Measurements from ENCODE around the gene URAD. TPM values are rescaled to one million over a fixed set of nuclear protein-coding genes. Genes with fewer than 3 reads are reported as not detected.

Gene URAD
- total RNA-seq, 2 donors from 2014 or later: not detected

GRCh38 chr13:28013482-28013881, 25.0 kb upstream of the URAD start:
- no peak overlapping the region for H3K4me3 Mint-ChIP-seq

GRCh38 chr13:28012896-28013295, 24.4 kb upstream of the URAD start:
- no peak overlapping the region for H3K27ac Mint-ChIP-seq
- H3K27ac ChIP-seq (ENCODE audit: low read depth, low read length): no peak overlapping the region
- no peaks in the 10 kb centered on the region for H3K9me3 Mint-ChIP-seq
- peaks cover 2% of the 10 kb centered on the region for H3K27me3 Mint-ChIP-seq (ENCODE audit: insufficient read depth)
- no peaks in the 10 kb centered on the region for H3K4me1 ChIP-seq (ENCODE audit: control insufficient read depth, insufficient read depth, low read length)
- DNase-seq: no peak
- no peaks in the 10 kb centered on the region for H3K36me3 Mint-ChIP-seq (ENCODE audit: low read depth)
- no peaks in the 10 kb centered on the region for H3K36me3 ChIP-seq (ENCODE audit: control insufficient read depth, insufficient read depth, low read length)
- TF ChIP-seq CTCF (conservative IDR thresholded peaks at IDR 0.05): no peak
- no peak overlapping the region for H3K4me3 ChIP-seq (ENCODE audit: low read length)
- no peaks in the 10 kb centered on the region for H3K9me3 ChIP-seq (ENCODE audit: control insufficient read depth, low read length)
- H3K27me3 ChIP-seq (ENCODE audit: control insufficient read depth, insufficient read depth, low read length, poor library complexity, severe bottlenecking): no peaks in the 10 kb centered on the region
- no peak overlapping the region for H3K4me3 Mint-ChIP-seq
- peaks cover 4% of the 10 kb centered on the region for H3K4me1 Mint-ChIP-seq
- H3K9ac ChIP-seq (ENCODE audit: extremely low read depth, low read length, poor library complexity, severe bottlenecking): no peak overlapping the region

More at GRCh38 chr13:28013482-28013881, 25.0 kb upstream of the URAD start:
- Histone ChIP-seq H3K9me3 (ENCODE audit: control insufficient read depth, low read length) (no peaks in the 10 kb centered on the region), H3K27me3 (ENCODE audit: control insufficient read depth, insufficient read depth, low read length, poor library complexity, severe bottlenecking) (no peaks in the 10 kb centered on the region), H3K4me1 (ENCODE audit: control insufficient read depth, insufficient read depth, low read length) (no peaks in the 10 kb centered on the region), H3K9ac (ENCODE audit: extremely low read depth, low read length, poor library complexity, severe bottlenecking) (no peak overlapping the region), H3K27ac (ENCODE audit: low read depth, low read length) (no peak overlapping the region), H3K36me3 (ENCODE audit: control insufficient read depth, insufficient read depth, low read length) (no peaks in the 10 kb centered on the region), H3K4me3 (ENCODE audit: low read length) (no peak overlapping the region)
- TF ChIP-seq CTCF (conservative IDR thresholded peaks at IDR 0.05): no peak
- DNase-seq: no peak
- peaks cover 2% of the 10 kb centered on the region for H3K27me3 Mint-ChIP-seq (ENCODE audit: insufficient read depth)
- no CpG with 5 or more reads among the region's 1 CpG for WGBS, 2 experiments (ENCODE audit: insufficient coverage in 1 of 2, insufficient read length in 1 of 2)
- H3K27ac Mint-ChIP-seq: no peak overlapping the region
- H3K9me3 Mint-ChIP-seq: no peaks in the 10 kb centered on the region
- peaks cover 4% of the 10 kb centered on the region for H3K4me1 Mint-ChIP-seq
- no peaks in the 10 kb centered on the region for H3K36me3 Mint-ChIP-seq (ENCODE audit: low read depth)

GRCh38 chr13:28012383-28012782, 23.9 kb upstream of the URAD start:
- DNase-seq: no peak
- Mint-ChIP-seq H3K27me3 (ENCODE audit: insufficient read depth) (peaks cover 2% of the 10 kb centered on the region), H3K9me3 (no peaks in the 10 kb centered on the region), H3K4me3 (no peak overlapping the region), H3K27ac (no peak overlapping the region), H3K4me1 (peaks cover 4% of the 10 kb centered on the region), H3K36me3 (ENCODE audit: low read depth) (no peaks in the 10 kb centered on the region)
- no peak overlapping the region for H3K4me3 ChIP-seq (ENCODE audit: low read length)
- no peak overlapping the region for H3K9ac ChIP-seq (ENCODE audit: extremely low read depth, low read length, poor library complexity, severe bottlenecking)
- no peaks in the 10 kb centered on the region for H3K4me1 ChIP-seq (ENCODE audit: control insufficient read depth, insufficient read depth, low read length)
- no peak for TF ChIP-seq CTCF (conservative IDR thresholded peaks at IDR 0.05)
- 86 to 90% methylated on average over 1 to 4 of the region's 4 CpGs for WGBS, 2 experiments (ENCODE audit: insufficient coverage in 1 of 2, insufficient read length in 1 of 2)
- H3K27me3 ChIP-seq (ENCODE audit: control insufficient read depth, insufficient read depth, low read length, poor library complexity, severe bottlenecking): no peaks in the 10 kb centered on the region
- no peaks in the 10 kb centered on the region for H3K36me3 ChIP-seq (ENCODE audit: control insufficient read depth, insufficient read depth, low read length)
- no peaks in the 10 kb centered on the region for H3K9me3 ChIP-seq (ENCODE audit: control insufficient read depth, low read length)
- H3K27ac ChIP-seq (ENCODE audit: low read depth, low read length): no peak overlapping the region

Measured in endodermal cell (in vitro differentiated cells).